SK-N-SH treated with all-trans-retinoic acid at 6 μM for 48 hours (cell line): ENCODE measurements around the gene PRL.

Experiments
- ATAC-seq: fragments of 200-7000 bp; cut with Tn5 transposase; 3 replicates; pipeline ENCODE4 v1.9.1; 2020; ENCODE audit warnings: mild to moderate bottlenecking, moderate library complexity
- ARNTL ChIP-seq: fragments of 450-650 bp; formaldehyde crosslinking; IDR thresholded peaks from 2 replicates; pipeline ENCODE4 v1.5.0; 2020; ENCODE audit warnings: low read depth, mild to moderate bottlenecking, moderate library complexity, borderline replicate concordance
- BACH2 ChIP-seq: fragments of 250-450 bp; sonication (Bioruptor Pico); IDR thresholded peaks from 2 replicates; pipeline ENCODE4 v1.9.0; 2021; ENCODE audit warnings: mild to moderate bottlenecking, borderline replicate concordance
- CREB5 ChIP-seq: fragments of 250-450 bp; sonication (Bioruptor Pico); IDR thresholded peaks from 2 replicates; pipeline ENCODE4 v1.5.1; 2020; ENCODE audit warnings: low read depth, mild to moderate bottlenecking, moderate library complexity
- CSDC2 ChIP-seq: fragments of 250-450 bp; sonication (Bioruptor Pico); IDR thresholded peaks from 2 replicates; pipeline ENCODE4 v1.5.0; 2020; ENCODE audit warnings: mild to moderate bottlenecking, moderate library complexity
- CSRNP3 ChIP-seq: fragments of 250-450 bp; sonication (Bioruptor Pico); IDR thresholded peaks from 2 replicates; pipeline ENCODE4 v1.5.1; 2021; ENCODE audit warnings: mild to moderate bottlenecking, moderate library complexity
- ESRRG ChIP-seq: fragments of 250-450 bp; sonication (Bioruptor Pico); IDR thresholded peaks from 2 replicates; pipeline ENCODE4 v1.6.1; 2021; ENCODE audit warnings: mild to moderate bottlenecking
- GLIS3 ChIP-seq: fragments of 250-450 bp; sonication (Bioruptor Pico); IDR thresholded peaks from 2 replicates; pipeline ENCODE4 v1.5.0; 2020; ENCODE audit warnings: mild to moderate bottlenecking, moderate library complexity
- ISL1 ChIP-seq: fragments of 250-450 bp; sonication (Bioruptor Pico); IDR thresholded peaks from 2 replicates; pipeline ENCODE4 v2.1.2; 2022; ENCODE audit warnings: mild to moderate bottlenecking, moderate library complexity
- OSR1 ChIP-seq: fragments of 250-450 bp; sonication (Bioruptor Pico); IDR thresholded peaks from 2 replicates; pipeline ENCODE4 v1.8.0; 2022; ENCODE audit warnings: moderate library complexity, mild to moderate bottlenecking, inconsistent platforms
- PATZ1 ChIP-seq: fragments of 250-450 bp; sonication (Bioruptor Pico); IDR thresholded peaks from 2 replicates; pipeline ENCODE4 v1.8.0; 2020; ENCODE audit warnings: mild to moderate bottlenecking, moderate library complexity, borderline replicate concordance
- PPARA ChIP-seq: fragments of 250-450 bp; sonication (Bioruptor Pico); IDR thresholded peaks from 2 replicates; pipeline ENCODE4 v1.5.0; 2020; ENCODE audit warnings: mild to moderate bottlenecking, borderline replicate concordance
- RARB ChIP-seq: fragments of 250-450 bp; sonication (Bioruptor Pico); IDR thresholded peaks from 2 replicates; pipeline ENCODE4 v1.8.0; 2021; ENCODE audit warnings: mild to moderate bottlenecking, moderate library complexity
- SNAI2 ChIP-seq: fragments of 250-450 bp; sonication (Bioruptor Pico); IDR thresholded peaks from 2 replicates; pipeline ENCODE4 v1.5.0; 2020; ENCODE audit warnings: mild to moderate bottlenecking, moderate library complexity
- TCF4 ChIP-seq: fragments of 250-450 bp; sonication (Bioruptor Pico); IDR thresholded peaks from 2 replicates; pipeline ENCODE4 v1.8.0; 2021; ENCODE audit warnings: mild to moderate bottlenecking, moderate library complexity, borderline replicate concordance
- TOX ChIP-seq: fragments of 250-450 bp; sonication (Bioruptor Pico); IDR thresholded peaks from 2 replicates; pipeline ENCODE4 v1.8.0; 2021; ENCODE audit warnings: mild to moderate bottlenecking, moderate library complexity, borderline replicate concordance
- TSHZ2 ChIP-seq: fragments of 250-450 bp; sonication (Bioruptor Pico); IDR thresholded peaks from 2 replicates; pipeline ENCODE4 v1.5.0; 2020; ENCODE audit warnings: mild to moderate bottlenecking, moderate library complexity
- ZC3H10 ChIP-seq: fragments of 250-450 bp; sonication (Bioruptor Pico); IDR thresholded peaks from 2 replicates; pipeline ENCODE4 v1.5.1; 2021; ENCODE audit warnings: mild to moderate bottlenecking, moderate library complexity
- ZFP3 ChIP-seq: fragments of 250-450 bp; sonication (Bioruptor Pico); IDR thresholded peaks from 2 replicates; pipeline ENCODE4 v1.5.0; 2020; ENCODE audit warnings: mild to moderate bottlenecking, moderate library complexity
- ZFP30 ChIP-seq: fragments of 450-650 bp; formaldehyde crosslinking; IDR thresholded peaks from 2 replicates; pipeline ENCODE4 v1.5.0; 2022; ENCODE audit warnings: mild to moderate bottlenecking, moderate library complexity
- ZNF565 ChIP-seq: fragments of 450-650 bp; formaldehyde crosslinking; conservative IDR thresholded peaks from 2 replicates; pipeline ENCODE4 v1.5.0; 2020; ENCODE audit warnings: low read depth, mild to moderate bottlenecking, moderate library complexity
- ZNF70 ChIP-seq: fragments of 450-650 bp; formaldehyde crosslinking; IDR thresholded peaks from 2 replicates; pipeline ENCODE4 v1.5.0; 2020; ENCODE audit warnings: mild to moderate bottlenecking, moderate library complexity

Gene PRL

GRCh38 chr6:22325481-22325880 is 28.6 kb upstream of the PRL start:
- TF ChIP-seq ZFP30 (CRISPR knock-in tag) (no peak), ZNF565 (CRISPR knock-in tag) (no peak), RARB (no peak), ISL1 (no peak), PPARA (no peak), CSDC2 (no peak), ZFP3 (CRISPR knock-in tag) (no peak), TSHZ2 (CRISPR knock-in tag) (no peak), TCF4 (CRISPR knock-in tag) (no peak), ARNTL (CRISPR knock-in tag) (no peak), CSRNP3 (CRISPR knock-in tag) (no peak), SNAI2 (CRISPR knock-in tag) (no peak), GLIS3 (no peak), ZC3H10 (CRISPR knock-in tag) (no peak), OSR1 (CRISPR knock-in tag) (no peak), PATZ1 (no peak), ZNF70 (CRISPR knock-in tag) (no peak), ESRRG (CRISPR knock-in tag) (no peak), TOX (CRISPR knock-in tag) (no peak)
- TF ChIP-seq, all 23 proteins: peak for 0
- ATAC-seq, result no peak

GRCh38 chr6:22323848-22324247 is 27.0 kb upstream of the PRL start:
- no peak for ATAC-seq
- TF ChIP-seq ZFP3 (CRISPR knock-in tag) (no peak), RARB (no peak), SNAI2 (CRISPR knock-in tag) (no peak), ZC3H10 (CRISPR knock-in tag) (no peak), BACH2 (CRISPR knock-in tag) (no peak), PATZ1 (no peak), ZFP30 (CRISPR knock-in tag) (no peak), ISL1 (no peak), CREB5 (no peak), PPARA (no peak), TSHZ2 (CRISPR knock-in tag) (no peak)
